GM06990 (cell line): ENCODE measurements around the gene FOXL1.

ENCODE experiments used
- DNase-seq: peaks from one replicate; pipeline ENCODE4 v3.0.0-alpha.2; 2011; ENCODE audit not compliant: insufficient read length; ENCODE audit errors: extremely low read depth
- H3K27me3 ChIP-seq: replicated peaks from 2 replicates; pipeline ENCODE4 v1.6.0; 2011; ENCODE audit warnings: low read length; ENCODE audit not compliant: control insufficient read depth, insufficient read depth
- H3K36me3 ChIP-seq: 2 replicates; pipeline ENCODE4 v1.5.1; 2011; ENCODE audit warnings: low read length; ENCODE audit not compliant: control insufficient read depth, insufficient read depth
- H3K4me3 ChIP-seq: replicated peaks from 2 replicates; pipeline ENCODE4 v1.5.1; 2011; ENCODE audit warnings: low read depth, mild to moderate bottlenecking, control low read depth, low read length
- TF ChIP-seq, protein P1 (sequence below): IDR thresholded peaks from 2 replicates; pipeline ENCODE4 v1.5.1; 2011; ENCODE audit warnings: low read length, control low read depth, mild to moderate bottlenecking, inconsistent platforms; ENCODE audit not compliant: insufficient read depth, poor library complexity, severe bottlenecking

Gene FOXL1

DNA sequence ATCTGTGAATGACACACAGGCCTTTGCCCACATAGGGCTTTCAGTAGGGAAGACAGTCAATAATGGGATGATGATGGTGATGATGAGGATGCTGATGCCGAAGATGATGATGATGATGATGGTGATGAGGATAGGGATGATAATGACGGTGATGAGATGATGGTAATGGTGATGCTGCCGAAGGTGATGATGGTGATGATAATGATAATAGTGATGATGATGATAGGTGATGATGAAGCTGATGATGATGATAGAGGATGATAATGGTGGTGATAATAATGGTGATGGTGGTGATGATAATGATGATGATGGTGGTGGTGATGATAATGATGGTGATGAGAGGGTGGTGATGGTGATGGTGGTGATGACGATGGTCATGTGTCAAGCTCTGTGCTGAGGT, 12.9 kb downstream of the FOXL1 start:
- TF ChIP-seq, protein P1, sequence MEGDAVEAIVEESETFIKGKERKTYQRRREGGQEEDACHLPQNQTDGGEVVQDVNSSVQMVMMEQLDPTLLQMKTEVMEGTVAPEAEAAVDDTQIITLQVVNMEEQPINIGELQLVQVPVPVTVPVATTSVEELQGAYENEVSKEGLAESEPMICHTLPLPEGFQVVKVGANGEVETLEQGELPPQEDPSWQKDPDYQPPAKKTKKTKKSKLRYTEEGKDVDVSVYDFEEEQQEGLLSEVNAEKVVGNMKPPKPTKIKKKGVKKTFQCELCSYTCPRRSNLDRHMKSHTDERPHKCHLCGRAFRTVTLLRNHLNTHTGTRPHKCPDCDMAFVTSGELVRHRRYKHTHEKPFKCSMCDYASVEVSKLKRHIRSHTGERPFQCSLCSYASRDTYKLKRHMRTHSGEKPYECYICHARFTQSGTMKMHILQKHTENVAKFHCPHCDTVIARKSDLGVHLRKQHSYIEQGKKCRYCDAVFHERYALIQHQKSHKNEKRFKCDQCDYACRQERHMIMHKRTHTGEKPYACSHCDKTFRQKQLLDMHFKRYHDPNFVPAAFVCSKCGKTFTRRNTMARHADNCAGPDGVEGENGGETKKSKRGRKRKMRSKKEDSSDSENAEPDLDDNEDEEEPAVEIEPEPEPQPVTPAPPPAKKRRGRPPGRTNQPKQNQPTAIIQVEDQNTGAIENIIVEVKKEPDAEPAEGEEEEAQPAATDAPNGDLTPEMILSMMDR, result no peak
- Histone ChIP-seq H3K27me3 (peaks cover 3% of the 10 kb centered on the region; the same call in 1 of the 2 replicates), H3K36me3 (no peaks in the 10 kb centered on the region), H3K4me3 (no peak overlapping the region)
- no peak for DNase-seq

DNA sequence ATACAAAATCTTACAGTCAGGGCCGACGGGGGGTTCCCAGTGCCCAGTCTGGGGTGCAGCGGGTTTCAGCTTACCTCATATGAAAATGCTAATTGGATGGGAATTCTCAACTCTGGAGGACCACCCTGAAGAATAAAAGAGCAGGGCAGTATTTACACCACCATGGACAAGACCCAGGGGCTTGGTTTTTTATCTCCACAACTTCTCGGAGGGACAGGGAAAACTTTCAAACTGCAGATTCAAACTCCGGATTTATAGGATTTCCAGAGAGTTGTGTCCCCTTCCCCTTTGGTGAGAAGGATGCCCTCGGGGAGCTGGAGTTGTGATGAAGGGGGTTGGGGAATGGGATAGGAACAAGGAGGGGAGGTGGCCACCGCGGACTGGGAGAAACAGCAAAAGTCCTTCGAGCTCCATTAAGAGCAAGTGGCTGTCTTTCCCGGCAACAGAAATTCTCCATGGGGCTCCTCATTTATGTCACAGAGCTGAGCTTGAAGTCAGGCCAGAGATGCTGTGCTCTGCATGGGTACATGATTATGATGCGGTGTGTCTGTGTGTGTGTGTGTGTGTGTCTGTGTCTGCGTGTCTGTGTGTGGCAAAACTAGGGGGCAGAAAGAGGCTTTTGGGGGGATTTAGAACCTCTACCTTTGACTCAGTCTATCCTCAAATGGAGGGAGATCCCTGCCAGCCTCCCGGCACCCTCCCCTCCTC, 15.7 kb downstream of the FOXL1 start:
- no peak for DNase-seq
- Histone ChIP-seq H3K27me3 (peaks cover 3% of the 10 kb centered on the region; the same call in 1 of the 2 replicates), H3K4me3 (no peak overlapping the region), H3K36me3 (no peaks in the 10 kb centered on the region)
- TF ChIP-seq, protein P1, result no peak

DNA sequence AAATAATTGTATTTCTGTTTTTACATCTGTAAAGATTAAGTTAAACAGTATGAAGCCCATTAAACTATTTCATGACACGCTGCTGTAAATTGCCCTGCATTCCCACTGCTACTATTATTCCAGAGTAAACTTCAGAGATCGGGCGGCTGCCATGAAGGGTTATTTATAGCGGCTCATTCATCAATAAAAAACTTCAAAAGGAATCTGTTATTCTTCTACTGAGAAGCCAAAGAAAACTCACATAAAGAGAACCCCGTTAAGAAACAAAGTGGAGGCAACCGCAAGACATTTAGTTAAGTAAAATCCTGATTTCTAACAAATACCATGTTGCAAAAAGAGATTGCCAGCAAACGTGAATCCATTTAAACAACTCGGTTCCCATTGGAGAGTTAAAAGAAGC, 16.4 kb downstream of the FOXL1 start:
- H3K36me3 ChIP-seq, result no peaks in the 10 kb centered on the region
- DNase-seq, result no peak
- H3K4me3 ChIP-seq, result no peak overlapping the region
- H3K27me3 ChIP-seq, result peaks cover 3% of the 10 kb centered on the region; the same call in 1 of the 2 replicates
- TF ChIP-seq, protein P1, result no peak

DNA sequence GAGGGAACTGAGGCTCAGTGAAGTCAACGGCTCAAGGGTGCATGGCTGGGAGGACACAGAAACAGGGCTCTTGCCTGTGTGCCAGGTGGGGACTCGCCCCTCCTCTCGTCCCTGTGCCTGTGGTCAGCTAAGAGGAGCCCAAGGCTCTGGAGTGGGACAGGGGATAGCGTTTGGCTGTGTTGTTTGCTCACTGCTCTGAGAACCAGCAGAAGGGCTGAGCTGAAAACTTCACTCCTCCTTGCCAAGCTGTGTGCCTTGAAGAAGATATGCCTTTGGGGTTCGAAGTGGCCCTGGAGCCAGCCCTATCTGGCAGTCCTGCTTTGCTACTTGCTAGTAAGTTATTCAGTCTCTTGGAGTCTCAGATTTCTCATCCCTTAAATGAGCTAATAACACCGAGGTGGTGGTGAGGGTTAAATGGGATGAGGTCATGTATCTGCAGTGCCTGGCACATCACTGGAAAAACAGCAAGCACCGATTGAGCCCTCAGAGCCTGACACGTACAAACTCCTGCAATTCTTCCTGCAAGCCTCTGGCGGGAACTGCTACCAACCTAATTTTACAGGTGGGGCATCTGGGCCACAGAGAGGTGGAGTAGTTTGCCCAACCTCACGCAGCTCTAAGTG, 17.7 kb downstream of the FOXL1 start:
- Histone ChIP-seq H3K27me3 (peaks cover 2% of the 10 kb centered on the region; the same call in 1 of the 2 replicates), H3K36me3 (no peaks in the 10 kb centered on the region), H3K4me3 (no peak overlapping the region)
- TF ChIP-seq, protein P1, result no peak
- no peak for DNase-seq

DNA sequence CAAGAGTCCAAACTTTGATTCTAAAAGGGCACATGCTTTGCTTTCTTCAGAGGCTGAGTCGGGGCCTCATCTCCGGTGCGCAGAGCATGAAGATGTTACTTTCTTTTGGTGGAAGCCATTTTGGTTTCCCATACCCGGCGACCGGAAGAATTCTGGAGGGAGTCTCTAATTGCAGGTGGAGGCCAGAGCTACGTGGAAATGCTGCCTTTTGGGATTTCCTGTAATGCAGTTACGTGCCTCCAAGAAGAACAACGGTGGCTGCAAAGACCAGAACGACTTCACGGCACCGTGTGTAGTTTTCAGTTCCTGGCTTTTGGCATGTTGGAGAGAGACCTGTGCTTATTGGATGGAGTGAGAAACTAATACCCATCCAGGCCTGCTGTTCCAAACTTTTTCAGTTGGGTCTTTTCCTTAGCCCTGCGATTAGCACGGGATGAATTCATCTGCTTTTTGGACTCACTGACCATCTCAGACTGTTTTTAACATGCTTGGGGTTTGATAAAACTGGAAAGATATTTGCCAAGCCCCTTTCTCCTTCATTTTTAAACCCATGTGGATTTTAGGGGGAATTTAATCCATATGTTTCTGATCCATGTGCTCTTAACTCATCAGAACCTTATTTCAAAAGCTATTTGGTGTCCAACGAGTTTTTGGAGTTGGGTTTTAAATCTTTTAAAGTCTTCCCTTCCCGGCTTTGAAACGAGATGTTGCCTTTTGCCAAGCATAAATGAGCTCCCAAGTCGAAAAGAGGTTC, 19.0 kb downstream of the FOXL1 start:
- TF ChIP-seq, protein P1, result no peak
- H3K4me3 ChIP-seq, result no peak overlapping the region
- peaks cover 2% of the 10 kb centered on the region; the same call in 1 of the 2 replicates for H3K27me3 ChIP-seq
- DNase-seq, result no peak
- no peaks in the 10 kb centered on the region for H3K36me3 ChIP-seq
